Activated CD4-positive, alpha-beta T cell treated with anti-CD3 and anti-CD28 coated beads for 4 hours (primary cell): ENCODE results near the gene SERINC5.
"Not testable (repeated sequence)": the region's sequence is repeated elsewhere in the genome, so short reads cannot be mapped to it uniquely, and the experiment has no call there.

Experiments used
- DNase-seq, 2 donors: peaks; one replicate each; pipeline ENCODE4 v3.0.0-alpha.2; 2020

The SERINC5 gene

DNA sequence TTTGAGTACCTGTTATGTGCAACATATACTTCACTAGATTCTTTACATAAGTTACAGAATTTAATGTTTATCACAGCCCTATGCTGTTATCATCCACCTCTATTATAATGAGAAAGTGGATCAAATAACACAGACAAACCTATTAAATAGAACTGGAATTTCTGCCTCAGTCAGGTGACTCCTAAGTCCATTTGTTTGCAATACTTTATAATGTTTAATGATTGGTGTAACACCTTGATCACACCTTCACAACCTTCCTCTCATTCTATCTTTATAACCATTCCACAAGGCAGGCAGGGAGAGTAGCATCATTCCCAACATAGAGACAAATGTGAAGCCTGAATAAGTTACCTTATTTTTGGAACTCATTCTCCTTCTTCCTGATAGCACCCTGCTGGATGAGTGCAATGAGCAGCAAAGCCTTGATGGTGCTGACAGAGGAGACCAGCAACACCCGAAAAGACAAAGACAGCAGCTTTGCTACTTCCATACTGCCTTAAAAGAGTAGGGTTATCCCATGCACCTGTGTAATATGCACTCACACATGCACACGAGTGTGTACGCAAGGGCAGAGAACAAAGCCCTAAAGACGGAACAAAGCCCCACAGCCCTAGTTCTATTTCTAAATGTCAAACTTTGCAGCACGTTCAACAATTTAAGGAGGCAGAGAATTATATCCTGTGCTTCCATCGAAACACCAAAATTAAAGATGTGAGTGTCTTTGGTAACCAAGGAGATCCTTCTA, 30.5 kb downstream of the SERINC5 start:
- no peak for DNase-seq

- no peak for DNase-seq
These were observed 32.3 kb downstream of the SERINC5 start for GRCh38 chr5:80223561-80223960.

DNA sequence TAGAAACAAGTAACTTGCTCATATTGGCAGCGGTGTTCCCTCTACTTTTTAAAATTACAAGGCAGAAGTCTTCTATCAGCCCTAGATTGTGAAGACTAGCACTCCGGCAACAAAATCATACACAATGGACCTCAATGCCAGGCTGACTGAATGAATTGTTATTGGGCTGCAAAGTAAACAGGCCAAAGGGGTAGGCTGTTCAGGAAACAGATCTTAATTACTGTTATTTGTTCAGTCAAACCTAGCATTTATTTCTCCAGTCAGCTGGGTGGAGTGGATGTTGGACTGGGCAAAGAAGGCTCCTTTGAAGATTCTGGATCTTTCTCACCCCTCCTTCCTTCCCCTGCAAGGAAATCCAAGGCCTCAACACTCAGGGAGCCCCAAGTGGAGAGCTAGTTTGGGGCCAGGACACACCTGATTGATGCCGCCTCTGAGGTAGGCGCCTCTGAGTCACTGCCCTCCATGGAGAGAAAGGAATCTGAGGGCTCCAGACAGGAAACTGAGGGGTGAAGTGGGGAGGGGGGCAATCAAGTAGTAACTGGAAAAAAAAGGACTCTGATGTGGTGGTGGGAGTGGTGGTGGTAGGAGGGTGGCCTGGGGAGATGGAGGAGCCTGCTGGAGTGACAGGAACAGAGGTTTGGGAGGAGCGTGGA, 35.5 kb downstream of the SERINC5 start:
- DNase-seq: no peak

- no peak for DNase-seq
These were observed 36.5 kb downstream of the SERINC5 start for GRCh38 chr5:80219391-80219790.

- no peak for DNase-seq
These were observed 38.2 kb downstream of the SERINC5 start for GRCh38 chr5:80217667-80218066.

- DNase-seq: peak in 1 of 2 donors; percentile 32
These were observed 38.9 kb downstream of the SERINC5 start for GRCh38 chr5:80216753-80217596.

DNA sequence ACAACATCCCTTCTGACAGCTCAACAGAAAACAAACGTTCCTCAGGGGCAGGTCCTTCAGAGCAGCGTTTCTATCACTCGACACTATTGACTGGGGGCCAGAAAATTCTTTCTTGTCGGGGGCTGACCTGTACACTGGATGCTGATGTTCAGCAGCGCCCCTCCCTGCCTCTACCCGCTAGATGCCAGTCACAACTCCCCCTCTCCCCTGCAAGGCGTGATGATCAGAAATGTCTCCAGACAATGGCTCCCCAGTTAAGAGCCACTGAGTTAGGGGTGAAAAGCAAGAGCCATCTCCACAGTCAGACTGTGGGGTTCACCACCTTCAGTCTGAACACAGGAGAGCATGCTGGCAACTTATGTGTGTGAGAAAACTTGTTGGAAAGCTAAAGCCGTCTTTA, 39.8 kb downstream of the SERINC5 start:
- no peak for DNase-seq

DNA sequence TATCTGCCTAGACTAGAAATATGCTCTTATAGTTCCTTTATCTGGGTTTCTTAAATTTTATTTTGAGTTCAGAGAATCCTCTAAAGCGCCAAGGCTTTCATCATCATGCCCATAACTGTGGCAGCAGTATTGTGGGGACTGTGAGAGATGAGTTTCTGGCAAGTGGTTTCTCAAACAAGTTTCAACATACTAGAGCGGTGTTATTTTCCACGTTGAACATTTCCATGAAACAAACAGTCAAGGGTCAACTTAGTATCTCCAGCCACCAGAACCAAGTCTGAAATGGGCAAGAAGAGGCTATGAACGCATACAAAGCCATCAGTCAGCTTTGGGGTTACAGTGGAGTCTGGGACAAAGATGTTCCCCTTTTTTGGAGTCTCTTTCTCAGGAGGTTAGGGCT, 40.3 kb downstream of the SERINC5 start:
- no peak for DNase-seq

- DNase-seq: no peak
These were observed 42.4 kb downstream of the SERINC5 start for GRCh38 chr5:80213466-80213865.

GRCh38 chr5:80212171-80212667, 43.6 kb downstream of the SERINC5 start:
- DNase-seq: no peak

DNA sequence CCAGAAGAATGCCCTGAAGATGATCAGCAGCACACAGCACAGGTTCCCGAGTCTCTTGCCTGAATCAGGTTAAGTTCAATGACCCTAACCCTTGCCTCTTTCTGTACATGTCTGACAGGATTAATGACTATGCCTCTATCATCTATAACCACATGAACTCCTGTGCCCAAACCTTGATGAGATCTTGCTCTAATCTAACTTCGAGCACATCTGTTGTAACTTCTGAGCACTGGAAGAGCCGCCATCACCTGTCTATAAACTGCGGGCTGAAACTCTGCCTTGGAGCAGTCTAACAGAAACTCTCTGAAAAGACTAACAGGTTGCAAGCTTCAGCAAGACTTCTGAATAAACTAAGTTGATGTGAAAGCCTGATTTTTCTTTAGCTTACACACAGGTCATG, 44.5 kb downstream of the SERINC5 start:
- DNase-seq: no peak

DNA sequence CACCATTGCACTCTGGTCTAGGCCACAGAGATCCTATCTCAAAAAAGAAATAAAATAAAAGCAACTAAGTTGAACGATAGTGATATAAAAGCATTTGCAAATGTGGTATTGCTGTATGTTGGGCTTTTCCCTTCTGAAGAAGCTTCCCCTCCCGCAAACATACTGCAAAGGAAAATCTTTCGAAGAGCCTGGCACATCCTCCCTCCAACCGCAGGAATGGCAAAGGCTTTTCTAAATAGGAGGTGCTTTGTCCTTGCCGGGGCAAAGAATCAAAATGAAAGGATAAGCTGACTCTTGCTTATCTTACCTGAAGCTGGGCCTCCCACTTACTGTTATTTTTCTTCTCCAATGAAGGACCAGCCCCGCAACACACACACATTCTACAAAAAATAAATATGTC, 45.8 kb downstream of the SERINC5 start:
- no peak for DNase-seq

DNA sequence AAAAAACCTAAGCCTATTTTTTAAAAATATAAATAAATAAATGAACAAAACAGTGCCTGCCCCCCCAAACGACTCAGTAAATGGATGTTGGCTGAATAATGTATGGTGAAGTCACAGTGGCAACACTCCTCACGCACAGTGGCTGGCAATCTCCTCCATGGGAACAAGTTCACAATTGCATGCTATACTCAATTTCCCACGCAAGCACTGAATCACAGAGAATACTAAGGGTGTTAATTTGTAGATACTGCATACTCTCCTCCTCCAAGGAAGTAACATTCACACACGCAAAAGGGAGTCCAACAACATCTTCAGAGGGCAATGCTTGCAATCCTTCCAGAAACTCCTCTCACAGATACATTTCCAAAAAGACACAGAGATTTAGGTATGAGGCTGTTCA, 47.5 kb downstream of the SERINC5 start:
- no peak for DNase-seq

- no peak for DNase-seq
These were observed 48.0 kb downstream of the SERINC5 start for GRCh38 chr5:80207832-80208231.

- DNase-seq: no peak
These were observed 49.6 kb downstream of the SERINC5 start for GRCh38 chr5:80206282-80206681.

- DNase-seq: no peak
These were observed 50.0 kb downstream of the SERINC5 start for GRCh38 chr5:80205846-80206245.

- DNase-seq: no peak
These were observed 50.8 kb downstream of the SERINC5 start for GRCh38 chr5:80204808-80205614.

DNA sequence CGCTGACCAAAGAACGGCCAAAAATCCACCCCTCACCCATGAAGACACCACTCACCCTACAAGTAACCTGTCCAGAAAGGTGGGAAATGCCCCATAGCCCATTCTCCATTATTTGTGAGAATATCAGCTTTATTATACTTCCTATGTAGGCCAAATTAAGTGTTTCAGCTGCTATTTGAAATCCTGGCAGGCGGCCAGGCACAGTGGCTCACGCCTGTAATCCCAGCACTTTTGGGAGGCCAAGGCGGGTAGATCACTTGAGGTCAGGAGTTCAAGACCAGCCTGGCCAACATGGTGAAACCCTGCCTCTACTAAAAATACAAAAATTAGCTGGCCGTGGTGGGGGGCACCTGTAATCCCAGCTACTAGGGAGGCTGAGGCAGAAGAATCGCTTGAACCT, 54.1 kb downstream of the SERINC5 start:
- DNase-seq: not testable (repeated sequence)

DNA sequence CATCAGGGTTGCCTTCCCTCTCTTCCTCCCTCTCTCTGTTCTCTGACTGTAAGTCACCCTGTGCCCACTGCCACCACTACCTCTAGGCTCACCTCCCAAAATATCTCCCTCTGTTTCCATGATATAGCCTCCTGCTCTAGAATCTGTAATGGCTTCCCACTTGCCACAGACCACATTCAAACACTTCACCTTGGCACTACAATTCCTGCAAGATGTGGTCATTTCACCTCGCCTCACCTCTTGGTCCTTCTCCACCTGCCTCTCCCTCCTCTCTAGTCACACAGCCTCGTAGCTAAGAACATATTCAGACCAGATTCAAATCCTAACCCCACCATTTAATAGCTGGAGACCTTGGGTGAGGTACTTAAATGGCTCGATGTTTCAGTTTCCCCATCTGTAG, 56.9 kb downstream of the SERINC5 start:
- no peak for DNase-seq

DNA sequence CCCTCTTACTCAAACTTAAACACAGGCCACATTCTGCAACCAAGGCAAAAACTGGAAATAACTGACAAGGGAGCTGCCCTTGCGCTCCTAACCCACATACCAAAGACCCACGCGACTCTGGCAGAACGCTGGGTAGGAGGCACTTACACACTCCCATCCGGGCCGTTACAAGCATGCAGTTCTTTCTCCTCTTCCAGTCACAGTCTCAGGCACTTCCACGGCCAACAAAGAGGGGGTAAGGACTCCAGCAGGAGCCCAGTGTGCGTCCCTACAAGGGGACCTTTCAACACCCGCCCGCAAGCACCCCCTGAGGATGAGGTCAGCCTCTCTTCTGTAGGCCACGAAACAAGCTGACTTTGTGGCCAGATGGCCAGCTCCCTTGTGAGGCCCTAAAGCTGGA, 57.4 kb downstream of the SERINC5 start:
- no peak for DNase-seq

DNA sequence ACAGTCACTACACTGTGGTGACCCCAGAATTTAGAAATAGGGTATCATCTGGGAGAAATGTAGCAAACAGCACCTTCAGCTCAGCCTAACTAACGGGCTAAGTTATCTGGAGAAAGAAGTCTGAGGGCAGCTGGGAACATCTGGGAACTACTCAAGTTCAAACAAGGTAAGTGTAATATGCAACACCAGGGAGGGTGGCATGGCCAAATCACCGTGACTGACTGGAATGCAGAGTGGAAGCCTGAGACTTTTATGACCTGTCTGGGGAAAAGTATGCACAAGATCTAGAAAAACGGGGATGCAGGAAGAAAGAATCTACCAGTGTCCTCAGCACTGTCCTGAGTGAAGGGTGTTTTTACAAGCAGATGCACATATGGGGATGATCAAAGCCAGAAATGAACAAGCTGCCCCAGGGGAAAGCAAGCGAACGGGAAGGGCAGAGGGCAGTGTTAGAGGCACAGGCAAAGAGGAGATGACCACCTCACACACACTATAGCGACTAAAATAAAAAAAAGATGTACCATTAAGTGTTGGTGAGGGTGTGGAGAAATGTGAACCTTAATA, 59.9 kb downstream of the SERINC5 start:
- no peak for DNase-seq

GRCh38 chr5:80194468-80194867, 61.4 kb downstream of the SERINC5 start:
- no peak for DNase-seq
